A549 (cell line): ENCODE results near the gene MITF.

ENCODE experiments used
- CEBPB ChIP-seq, 2 experiments: fragments of >200 bp in 1 of 2; sonication (Bioruptor Twin) in 1 of 2; formaldehyde crosslinking in 1 of 2; IDR thresholded peaks; 2 replicates each; pipeline ENCODE4 v1.6.1; 2012 to 2016
- CTCF ChIP-seq: fragments of >200 bp; sonication (Bioruptor Twin); formaldehyde crosslinking; IDR thresholded peaks from 3 replicates; pipeline ENCODE4 v1.5.1; 2016
- HOXB13 ChIP-seq: fragments of 250-450 bp; sonication (Bioruptor Pico); IDR thresholded peaks from 2 replicates; pipeline ENCODE4 v1.5.0; 2020; ENCODE audit warnings: low read depth, mild to moderate bottlenecking, moderate library complexity
- JUN ChIP-seq, 2 experiments: fragments of >200 bp; sonication (Bioruptor Twin); formaldehyde crosslinking; IDR thresholded peaks; 2 replicates in 1 of 2; 3 replicates in 1 of 2; pipeline ENCODE4 v1.6.1; 2016 to 2017
- MAZ ChIP-seq: fragments of 150-350 bp; IDR thresholded peaks from 2 replicates; pipeline ENCODE4 v1.6.1; 2014; ENCODE audit warnings: antibody characterized with exemption, low read depth, low read length, borderline replicate concordance
- MYC ChIP-seq: IDR thresholded peaks from 2 replicates; pipeline ENCODE4 v1.6.1; 2012; ENCODE audit warnings: mild to moderate bottlenecking, inconsistent platforms, low read length, improper control_type of control experiment, borderline replicate concordance
- NFE2L2 ChIP-seq: fragments of 150-350 bp; conservative IDR thresholded peaks from 2 replicates; pipeline ENCODE4 v1.6.1; 2014; ENCODE audit warnings: low read length
- REST ChIP-seq: fragments of 200-600 bp; sonication (generic); IDR thresholded peaks from 2 replicates; pipeline ENCODE4 v1.6.1; 2016; ENCODE audit warnings: antibody characterized with exemption, mild to moderate bottlenecking, moderate library complexity
- USF2 ChIP-seq: fragments of 450-650 bp; IDR thresholded peaks from 2 replicates; pipeline ENCODE4 v1.6.1; 2014; ENCODE audit warnings: antibody characterized with exemption

DNA sequence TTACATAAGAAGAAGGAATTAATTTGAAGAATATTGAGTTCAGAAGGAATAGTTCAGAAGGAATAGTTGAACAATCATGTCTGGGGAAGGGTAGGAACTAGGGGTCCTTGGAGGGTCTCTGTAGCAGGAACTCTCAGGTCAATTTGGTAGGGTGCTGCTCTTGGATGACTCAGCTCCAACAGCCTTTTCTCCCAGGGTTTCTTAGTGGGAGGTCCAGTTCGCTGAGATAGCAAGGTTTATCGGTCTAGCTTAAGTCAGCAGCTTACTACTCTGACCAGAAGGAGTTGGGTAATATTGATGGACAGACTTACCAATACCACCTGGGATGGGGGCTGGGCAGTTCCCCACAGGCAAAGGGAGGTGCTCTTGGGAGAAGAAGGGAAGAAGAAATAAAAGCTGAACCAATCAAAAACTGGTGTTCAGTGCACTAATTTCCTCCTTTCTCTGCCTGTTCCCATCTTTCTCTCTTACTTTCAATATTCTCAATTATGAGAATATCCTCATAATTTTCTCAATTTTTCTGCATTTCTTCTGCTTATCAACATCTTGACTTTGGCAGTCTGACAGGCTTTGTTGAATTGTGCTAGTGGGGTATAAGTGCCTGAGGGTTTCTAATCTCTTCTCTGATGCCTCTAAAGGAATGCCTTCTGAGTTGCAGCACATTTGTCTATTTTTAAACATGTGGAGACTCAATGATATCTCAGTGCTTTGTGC lies 14.4 kb upstream of the MITF start:
- TF ChIP-seq CTCF (no peak), HOXB13 (CRISPR knock-in tag) (no peak), MAZ (no peak), CEBPB (IDR thresholded peaks at IDR 0.05) (no peak), JUN (IDR thresholded peaks at IDR 0.05) (no peak), REST (no peak), MYC (no peak), USF2 (no peak), NFE2L2 (no peak)
